Uterus (tissue), 4 donors: ENCODE measurements around the gene WFDC10B. TPM values are rescaled to one million over a fixed set of nuclear protein-coding genes. Genes with fewer than 3 reads are reported as not detected.
"Not testable (repeated sequence)": the region's sequence is repeated elsewhere in the genome, so short reads cannot be mapped to it uniquely, and the experiment has no call there.

Source experiments
- DNase-seq, 2 donors: peaks; one replicate each; pipeline ENCODE4 v3.0.0-alpha.2; 2019 to 2020
- H3K27ac ChIP-seq, 2 donors: fragments of 200-600 bp; sonication (generic); 1 replicate in 1 of 2; 2 replicates in 1 of 2; pipeline ENCODE4 v1.5.1; 2016 to 2018
- H3K27me3 ChIP-seq, 2 donors: fragments of 200-600 bp; sonication (generic); one replicate each; pipeline ENCODE4 v1.5.1; 2018 to 2019; ENCODE audit warnings: control low read depth in 1 of 2
- H3K36me3 ChIP-seq, 2 donors: fragments of 200-600 bp; sonication (generic); one replicate each; pipeline ENCODE4 v1.5.1; 2019; ENCODE audit warnings: control low read depth in 1 of 2
- H3K4me1 ChIP-seq, 2 donors: fragments of 200-600 bp; sonication (generic); one replicate each; pipeline ENCODE4 v1.5.1; 2018 to 2019; ENCODE audit warnings: control low read depth in 1 of 2
- H3K4me3 ChIP-seq, 2 donors: fragments of 200-600 bp; sonication (generic); 1 replicate in 1 of 2; 2 replicates in 1 of 2; pipeline ENCODE4 v1.5.1; 2018 to 2019; ENCODE audit warnings: mild to moderate bottlenecking in 1 of 2
- H3K9me3 ChIP-seq, 2 donors: fragments of 200-600 bp; sonication (generic); one replicate each; pipeline ENCODE4 v1.5.1; 2019; ENCODE audit warnings: control low read depth in 1 of 2
- CTCF ChIP-seq, 4 experiments: fragments of 200-600 bp in 2 of 4; fragments of 450-650 bp in 2 of 4; sonication (generic) in 2 of 4; IDR thresholded peaks; one replicate each; pipeline ENCODE4 v1.5.1; 2016 to 2019; ENCODE audit warnings: antibody characterized with exemption in 4 of 4, mild to moderate bottlenecking in 2 of 4, moderate library complexity in 1 of 4
- POLR2A ChIP-seq, 2 donors: fragments of 450-650 bp; IDR thresholded peaks; one replicate each; pipeline ENCODE4 v1.6.1; 2016; ENCODE audit warnings: antibody characterized with exemption in 2 of 2, mild to moderate bottlenecking in 1 of 2, moderate library complexity in 1 of 2
- intact Hi-C: fragments of 100-400 bp; cut with DNase I; formaldehyde crosslinking; loops from one replicate; pipeline ENCODE4 v1.15.1; 2023; ENCODE audit warnings: low total_unique reads
- total RNA-seq, 4 donors: library from RNA; depleted of rRNA in 3 of 4; stranded (reverse); fragments of >200 nt in 3 of 4; gene quantifications; one replicate each; pipeline versions ENCODE4 v1.1.0 to v1.2.4, GENCODE V29; 2014 to 2023
- donor health status: DM: yes; HTN: yes; CAD: no.

Gene WFDC10B
- total RNA-seq, 4 donors from 2014 or later, result not detected

GRCh38 chr20:45701873-45702272 is 2.9 kb downstream of the WFDC10B start, which contains the start of gene WFDC13:
WFDC13 (plus strand) TSS chr20:45702038; CDS start chr20:45702124, 86 bp downstream.
- no peak for TF ChIP-seq POLR2A (IDR thresholded peaks at IDR 0.05)
- no peaks in the 10 kb centered on the region for H3K27me3 ChIP-seq
- DNase-seq, result no peak
- intact Hi-C loops, result no loop called here
- no peak within 1 kb of the TSS for H3K27ac ChIP-seq
- no peaks in the 10 kb centered on the region for H3K4me1 ChIP-seq
- H3K4me3 ChIP-seq, result no peak within 1 kb of the TSS
- H3K9me3 ChIP-seq, result no peaks in the 10 kb centered on the region
- no peaks in the 10 kb centered on the region for H3K36me3 ChIP-seq

GRCh38 chr20:45701104-45701503 is 3.7 kb downstream of the WFDC10B start:
- no peaks in the 10 kb centered on the region for H3K9me3 ChIP-seq
- H3K4me3 ChIP-seq, result no peak overlapping the region
- no peaks in the 10 kb centered on the region for H3K36me3 ChIP-seq
- H3K27me3 ChIP-seq, result no peaks in the 10 kb centered on the region
- TF ChIP-seq POLR2A (IDR thresholded peaks at IDR 0.05) (no peak), CTCF (IDR thresholded peaks at IDR 0.05) (no peak)
- H3K27ac ChIP-seq, result no peak overlapping the region
- no peaks in the 10 kb centered on the region for H3K4me1 ChIP-seq
- DNase-seq, result no peak
- intact Hi-C loops, result no loop called here

DNA sequence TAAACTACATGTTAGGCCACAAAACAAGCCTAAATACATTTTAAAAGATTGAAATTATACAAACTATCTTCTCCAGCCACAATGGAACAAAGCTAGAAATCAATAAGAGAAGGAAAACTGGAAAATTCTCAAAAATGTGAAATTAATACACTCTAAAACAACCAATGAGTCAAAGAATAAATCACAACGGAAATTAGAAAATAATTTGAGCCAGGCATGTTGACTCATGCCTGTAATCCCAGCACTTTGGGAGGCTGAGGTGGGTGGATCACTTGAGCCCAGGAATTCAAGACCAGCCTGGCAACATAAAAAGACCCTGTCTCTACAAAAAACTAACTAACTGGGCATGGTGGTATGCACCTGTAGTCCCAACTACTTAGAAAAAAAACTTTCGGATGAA is 9.3 kb downstream of the WFDC10B start:
- Histone ChIP-seq H3K27me3 (no peaks in the 10 kb centered on the region), H3K4me3 (no peak overlapping the region), H3K27ac (no peak overlapping the region), H3K9me3 (no peaks in the 10 kb centered on the region), H3K4me1 (no peaks in the 10 kb centered on the region), H3K36me3 (no peaks in the 10 kb centered on the region)
- TF ChIP-seq CTCF (IDR thresholded peaks at IDR 0.05) (no peak), POLR2A (IDR thresholded peaks at IDR 0.05) (no peak)
- no peak for DNase-seq
- intact Hi-C loops, result no loop called here

GRCh38 chr20:45693346-45693745 is 11.5 kb downstream of the WFDC10B start:
- H3K4me1 ChIP-seq, H3K9me3 ChIP-seq, H3K36me3 ChIP-seq, H3K27ac ChIP-seq, H3K27me3 ChIP-seq, DNase-seq, H3K4me3 ChIP-seq, intact Hi-C loops: not testable (repeated sequence)

DNA sequence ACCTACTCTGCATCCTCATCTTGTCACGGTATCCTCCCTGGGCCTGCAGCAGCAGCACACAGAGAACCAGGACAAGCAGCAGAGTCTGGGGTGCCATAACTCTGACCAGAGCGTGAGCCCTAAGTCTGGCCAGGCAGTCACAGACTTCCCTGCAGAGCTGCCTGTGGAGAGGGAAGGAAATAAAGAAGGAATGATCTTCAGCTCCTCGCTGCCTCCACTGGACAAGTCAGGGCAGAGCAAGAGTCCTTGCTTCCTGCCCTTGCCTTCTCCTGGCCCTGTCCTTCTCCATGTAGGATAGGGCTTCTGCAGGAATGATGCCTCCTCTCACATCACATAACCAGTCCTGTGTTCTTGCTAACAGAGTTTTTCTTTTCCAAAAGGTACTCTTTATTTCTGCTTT is 18.9 kb downstream of the WFDC10B start:
- Histone ChIP-seq H3K27me3 (no peaks in the 10 kb centered on the region), H3K36me3 (no peaks in the 10 kb centered on the region), H3K4me3 (no peak overlapping the region), H3K27ac (no peak overlapping the region), H3K4me1 (no peaks in the 10 kb centered on the region), H3K9me3 (no peaks in the 10 kb centered on the region)
- intact Hi-C loops, result no loop called here
- TF ChIP-seq CTCF (IDR thresholded peaks at IDR 0.05) (no peak), POLR2A (IDR thresholded peaks at IDR 0.05) (no peak)
- DNase-seq, result no peak

DNA sequence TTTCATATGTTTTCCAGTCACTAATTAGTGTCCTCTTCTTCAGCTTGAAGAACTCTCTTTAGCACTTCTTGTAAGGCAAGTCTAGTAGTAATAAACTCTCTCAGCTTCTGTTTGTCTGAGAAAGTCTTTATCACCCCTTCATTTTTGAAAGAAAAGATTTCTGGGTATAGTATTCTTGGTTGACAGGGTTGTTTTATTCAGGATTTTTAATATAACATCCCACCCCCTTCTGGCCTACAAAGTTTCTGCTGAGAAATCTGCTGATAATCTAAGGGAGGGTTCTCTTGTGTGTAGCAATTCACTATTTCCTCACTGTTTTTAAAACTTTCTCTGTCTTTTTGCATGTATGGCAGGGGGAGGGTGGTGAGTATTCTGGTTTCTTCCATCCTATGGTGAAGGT is 25.2 kb downstream of the WFDC10B start:
- Histone ChIP-seq H3K4me1 (no peaks in the 10 kb centered on the region), H3K4me3 (no peak overlapping the region), H3K9me3 (no peaks in the 10 kb centered on the region), H3K27me3 (no peaks in the 10 kb centered on the region), H3K27ac (no peak overlapping the region), H3K36me3 (no peaks in the 10 kb centered on the region)
- TF ChIP-seq CTCF (IDR thresholded peaks at IDR 0.05) (no peak), POLR2A (IDR thresholded peaks at IDR 0.05) (no peak)
- no peak for DNase-seq
- intact Hi-C loops, result no loop called here
